GM12874 (cell line): ENCODE results near the gene PPP2R5A.

Experiments
- CTCF ChIP-seq: IDR thresholded peaks from 2 replicates; pipeline ENCODE4 v1.5.1; 2011; ENCODE audit warnings: low read depth, mild to moderate bottlenecking, control low read depth, low read length, moderate library complexity; ENCODE audit not compliant: insufficient read depth

The PPP2R5A gene

GRCh38 chr1:212305342-212305741 lies 20.1 kb downstream of the PPP2R5A start:
- TF ChIP-seq CTCF, result no peak

DNA sequence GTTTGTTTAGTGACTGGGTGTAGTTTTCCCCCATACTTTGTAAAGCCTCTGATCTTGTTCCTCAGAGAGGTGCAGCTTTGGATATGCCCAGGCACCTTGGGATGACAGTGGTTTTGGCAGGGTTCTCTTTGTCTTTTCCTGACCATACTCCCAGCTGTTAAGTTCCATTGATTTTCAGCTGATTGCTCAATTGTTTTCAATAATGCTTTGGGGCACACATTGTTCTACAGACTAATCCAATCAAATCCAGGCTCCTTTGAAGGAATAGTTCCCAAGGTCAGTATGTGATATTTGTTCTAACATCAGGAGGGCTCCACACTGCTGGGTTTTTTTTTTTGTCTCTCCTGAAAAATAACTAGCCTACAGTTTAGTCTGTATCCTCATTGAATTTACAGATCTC lies 24.8 kb downstream of the PPP2R5A start:
- no peak for TF ChIP-seq CTCF

DNA sequence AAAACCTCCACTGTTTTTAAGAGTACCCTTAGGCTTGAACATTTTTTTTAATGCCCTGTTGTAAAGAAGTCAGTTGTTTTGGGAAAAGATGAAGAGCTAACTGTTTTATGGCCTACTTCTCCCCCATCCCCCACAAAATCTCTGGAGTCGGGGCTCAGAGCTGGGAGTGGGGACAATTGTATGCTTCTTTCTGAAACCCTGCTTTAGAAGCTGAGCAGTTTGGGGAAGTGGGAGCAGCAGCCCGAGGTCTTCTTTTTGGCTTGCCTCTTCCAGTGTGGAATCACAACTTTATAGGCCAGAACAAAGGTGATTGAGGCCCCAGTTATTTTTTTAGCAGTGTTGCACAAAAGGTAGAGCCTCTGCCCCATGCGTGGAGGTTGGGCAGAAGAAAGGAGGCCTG lies 25.2 kb downstream of the PPP2R5A start:
- no peak for TF ChIP-seq CTCF

DNA sequence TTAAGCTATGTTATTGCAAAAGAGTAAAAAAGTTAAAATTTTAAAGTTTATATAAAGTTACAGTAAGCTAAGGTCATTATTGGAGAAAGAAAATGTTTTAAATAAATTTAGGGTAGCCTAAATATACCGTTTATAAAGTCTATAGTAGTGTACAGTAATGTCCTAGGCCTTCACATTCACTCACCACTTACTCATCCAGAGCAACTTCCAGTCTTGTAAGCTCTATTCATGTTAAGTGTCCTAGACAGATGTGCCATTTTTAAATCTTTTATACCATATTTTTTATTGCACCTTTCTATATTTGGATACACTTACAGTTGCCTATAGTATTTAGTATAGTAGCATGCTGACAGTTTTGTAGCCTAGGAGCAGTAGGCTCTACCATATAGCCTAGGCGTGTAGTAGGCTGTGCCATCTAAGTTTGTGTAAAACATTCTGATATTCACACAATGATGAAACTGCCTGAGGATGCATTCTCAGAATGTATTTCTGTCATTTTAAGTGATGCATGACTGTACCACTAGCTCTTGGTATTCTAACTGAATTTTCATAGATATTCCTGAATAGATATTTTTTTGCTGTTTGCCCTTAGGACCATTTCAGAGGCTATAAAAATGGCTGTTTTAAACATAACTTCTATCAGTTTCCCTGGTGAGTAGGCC lies 26.8 kb downstream of the PPP2R5A start:
- TF ChIP-seq CTCF, result no peak

- TF ChIP-seq CTCF, result no peak
Measured at GRCh38 chr1:212313616-212314015, 28.4 kb downstream of the PPP2R5A start.

- TF ChIP-seq CTCF, result no peak
Measured at GRCh38 chr1:212315184-212315583, 30.0 kb downstream of the PPP2R5A start.

- 0 out of 2 replicates have a peak, but pooled peaks have one; percentile 6 for TF ChIP-seq CTCF
Measured at GRCh38 chr1:212315907-212316306, 30.7 kb downstream of the PPP2R5A start.
